GM11168 (cell line): ENCODE results near the gene SLC16A9.
"Not testable (repeated sequence)": the region's sequence is repeated elsewhere in the genome, so short reads cannot be mapped to it uniquely, and the experiment has no call there.

Source experiments
- in situ Hi-C: fragments of 300-500 bp; cut with MboI; formaldehyde crosslinking; loops from one replicate; pipeline ENCODE4 v1.12.0; 2022; ENCODE audit warnings: low sequenced_read_pairs; ENCODE audit not compliant: unreplicated experiment

SLC16A9 gene, protein sequence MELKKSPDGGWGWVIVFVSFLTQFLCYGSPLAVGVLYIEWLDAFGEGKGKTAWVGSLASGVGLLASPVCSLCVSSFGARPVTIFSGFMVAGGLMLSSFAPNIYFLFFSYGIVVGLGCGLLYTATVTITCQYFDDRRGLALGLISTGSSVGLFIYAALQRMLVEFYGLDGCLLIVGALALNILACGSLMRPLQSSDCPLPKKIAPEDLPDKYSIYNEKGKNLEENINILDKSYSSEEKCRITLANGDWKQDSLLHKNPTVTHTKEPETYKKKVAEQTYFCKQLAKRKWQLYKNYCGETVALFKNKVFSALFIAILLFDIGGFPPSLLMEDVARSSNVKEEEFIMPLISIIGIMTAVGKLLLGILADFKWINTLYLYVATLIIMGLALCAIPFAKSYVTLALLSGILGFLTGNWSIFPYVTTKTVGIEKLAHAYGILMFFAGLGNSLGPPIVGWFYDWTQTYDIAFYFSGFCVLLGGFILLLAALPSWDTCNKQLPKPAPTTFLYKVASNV

DNA sequence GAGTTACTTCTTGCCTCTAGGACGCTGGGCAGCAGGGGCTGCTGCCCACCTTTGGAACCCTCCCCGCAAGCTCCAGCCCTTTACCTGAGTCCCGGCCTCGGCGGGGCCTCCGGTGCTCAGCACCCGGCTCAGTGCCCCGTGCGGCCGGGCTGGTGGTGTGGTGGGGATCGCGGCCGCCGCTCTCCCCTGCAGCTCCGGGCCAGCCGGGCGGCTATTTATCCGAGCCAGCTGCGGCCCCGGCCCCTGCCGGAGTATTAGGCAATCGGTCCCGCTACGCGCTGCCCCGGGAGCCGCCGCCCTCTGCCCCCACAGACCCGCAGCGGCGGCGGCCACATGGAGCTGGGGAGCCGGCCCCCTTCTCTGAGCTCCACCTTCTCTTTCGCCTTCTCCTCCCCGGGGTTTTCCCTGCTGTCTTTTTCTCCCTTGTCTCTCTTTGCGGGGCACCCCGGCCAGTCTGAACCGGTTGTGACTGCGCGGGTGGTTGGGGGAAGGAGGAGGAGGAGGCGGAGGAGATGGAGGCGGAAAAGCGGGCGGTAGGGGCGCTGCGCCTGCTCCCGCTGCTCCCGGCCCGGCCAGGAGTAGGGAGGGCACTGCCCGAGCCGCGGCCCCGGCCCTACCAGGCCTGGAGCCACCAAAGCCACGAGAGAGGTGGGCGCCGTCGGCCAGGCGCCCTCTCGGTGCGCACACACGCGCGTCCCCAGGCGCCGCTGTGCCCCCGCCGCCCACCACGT, at the start of gene SLC16A9:
Gene SLC16A9 (minus strand): TSS at position 456 of the 731 bp plus-strand sequence. CDS start 25,559 bp downstream, outside the sequence.
- in situ Hi-C loops: no loop called here

DNA sequence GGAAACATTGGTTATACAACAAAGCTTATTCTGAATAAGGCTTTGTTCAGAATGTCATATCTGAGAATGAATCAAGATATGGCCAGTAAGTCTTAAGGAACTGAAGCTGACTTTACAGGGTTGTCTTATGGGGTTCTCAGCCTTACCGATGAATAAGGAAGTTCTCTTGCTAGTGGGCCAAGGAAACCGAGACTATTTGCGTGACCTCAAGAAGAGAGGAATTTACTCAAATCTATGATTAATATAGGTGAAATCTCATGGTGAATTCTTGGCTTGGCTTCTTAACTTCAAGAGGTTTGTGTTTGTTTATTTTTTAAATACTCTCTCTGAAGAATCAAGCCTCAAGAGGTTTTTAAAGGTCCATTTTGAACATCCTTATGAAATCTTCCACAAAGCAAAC, 48.3 kb upstream of the SLC16A9 start:
- in situ Hi-C loops: no loop called here

DNA sequence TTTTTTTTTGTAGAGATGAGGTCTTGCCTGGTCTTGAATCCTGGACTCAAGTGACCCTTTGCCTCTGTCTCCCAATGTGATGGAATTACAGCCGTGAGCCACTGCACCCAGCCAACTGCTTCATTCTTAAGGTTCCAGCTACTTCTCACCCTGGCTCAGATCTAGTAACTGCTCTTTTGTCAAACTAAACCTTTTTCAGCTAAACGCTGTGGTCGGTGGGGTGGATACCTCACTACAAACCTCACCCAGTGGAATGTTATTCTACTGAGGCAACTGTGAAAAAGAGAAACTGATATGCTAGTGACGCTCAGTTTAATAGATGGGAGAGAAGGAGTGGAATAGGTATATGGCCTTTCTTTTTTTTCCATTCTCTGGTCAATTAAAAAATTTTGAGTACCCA, 45.3 kb upstream of the SLC16A9 start:
- in situ Hi-C loops: no loop called here

DNA sequence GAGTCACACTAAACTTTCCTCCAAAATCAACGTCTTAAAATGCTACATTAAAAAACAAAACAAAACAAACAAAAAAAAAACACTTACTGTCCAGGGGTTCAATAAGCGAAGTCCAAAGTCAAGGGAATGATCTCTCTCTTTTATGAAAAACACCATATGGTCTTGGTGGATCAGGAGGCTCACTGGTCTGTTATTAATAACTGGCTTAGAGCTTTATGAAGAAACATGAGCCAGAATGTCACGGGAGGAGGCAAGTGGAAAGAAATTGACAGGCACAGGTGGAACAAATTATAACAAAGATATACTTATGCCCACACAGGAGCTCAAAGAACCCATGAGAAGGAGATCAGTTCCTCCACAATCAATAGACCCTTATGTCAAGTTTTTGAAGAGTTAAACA, 43.6 kb upstream of the SLC16A9 start, which contains the start of gene MRLN:
Gene MRLN (minus strand): TSS at position 189 of the 400 bp plus-strand sequence.
- in situ Hi-C loops: no loop called here

DNA sequence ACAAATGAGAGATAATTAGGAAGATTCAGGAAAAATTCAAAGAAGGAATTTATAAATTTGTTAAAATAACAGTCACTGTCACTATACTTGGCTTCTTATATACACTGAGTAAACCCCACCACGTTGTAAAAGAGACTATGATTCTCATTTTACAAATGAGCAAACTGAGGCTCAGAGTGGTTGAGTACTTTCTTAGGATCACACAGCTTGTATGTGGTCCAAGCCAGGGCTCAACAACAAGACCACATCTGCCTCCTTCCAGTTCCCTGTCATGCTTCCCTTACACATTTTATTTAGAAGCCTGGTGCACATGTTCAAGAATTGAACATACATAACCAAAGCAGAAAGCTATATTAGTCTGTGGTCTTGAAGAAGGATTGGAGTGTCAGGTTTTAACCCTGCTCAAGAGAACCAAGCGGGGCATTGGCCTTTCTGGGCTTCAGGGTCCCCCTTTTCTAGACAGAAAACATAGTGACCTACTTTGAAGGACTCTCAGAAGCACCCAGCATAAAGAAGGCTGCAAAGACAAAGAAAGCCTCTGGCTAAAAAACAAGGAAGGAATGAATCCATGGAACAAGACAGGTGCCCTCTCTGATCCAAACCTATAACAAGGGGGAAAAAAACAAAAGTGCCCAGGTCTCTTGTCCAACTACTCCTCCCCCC, 42.8 kb upstream of the SLC16A9 start:
- in situ Hi-C loops: no loop called here

DNA sequence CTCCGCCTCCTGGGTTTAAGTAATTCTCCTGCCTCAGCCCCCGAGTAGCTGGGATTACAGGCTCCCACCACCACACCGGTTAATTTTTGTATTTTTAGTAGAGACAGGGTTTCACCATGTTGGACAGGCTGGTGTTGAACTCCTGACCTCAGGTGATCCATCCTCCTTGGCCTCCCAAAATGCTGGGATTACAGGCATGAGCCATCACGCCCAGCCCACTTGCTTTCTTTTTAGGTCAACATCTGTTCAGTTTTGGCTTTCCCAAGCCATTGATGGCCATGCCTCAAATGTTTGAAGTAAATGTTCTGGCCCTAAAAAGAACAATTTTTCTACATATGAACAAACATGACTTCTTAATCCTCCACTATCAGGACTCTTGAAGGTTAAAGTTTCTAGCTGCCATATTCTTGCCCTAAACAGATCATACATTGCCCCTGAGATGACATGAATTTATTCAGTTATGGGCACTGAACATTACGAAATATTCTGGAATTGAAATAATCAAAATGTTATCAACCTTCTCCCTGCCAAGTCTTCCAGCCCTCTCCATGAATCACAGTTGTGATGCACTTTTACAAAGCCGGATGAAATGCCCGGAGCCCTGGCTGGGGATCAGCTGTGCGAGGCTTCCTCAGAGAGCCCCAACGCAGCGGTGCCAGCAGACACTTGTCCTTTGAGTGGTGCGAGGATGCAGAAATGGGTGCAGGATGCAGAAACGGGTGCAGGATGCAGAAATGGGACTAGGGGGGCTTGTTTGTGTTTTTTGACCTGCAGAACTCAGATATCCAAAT, 40.7 kb upstream of the SLC16A9 start:
- in situ Hi-C loops: no loop called here

DNA sequence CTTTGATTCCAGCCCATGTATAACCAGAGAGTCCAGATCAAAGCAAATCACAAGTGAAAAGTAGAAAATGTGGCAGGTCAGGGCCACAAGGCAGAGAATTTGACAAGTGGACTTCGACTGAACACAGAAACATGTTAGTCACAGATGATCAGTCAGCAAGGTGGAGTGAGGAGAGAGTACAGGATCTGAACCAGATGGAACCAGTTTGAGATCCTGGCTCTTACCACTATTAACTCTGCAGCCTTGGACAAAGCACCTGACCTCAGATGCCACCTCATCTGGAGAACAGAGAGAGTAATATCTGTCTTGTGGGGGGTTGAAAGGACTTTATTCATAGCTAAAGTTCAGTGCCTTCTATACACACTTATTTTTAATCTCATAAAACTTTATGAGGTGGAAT, 39.2 kb upstream of the SLC16A9 start:
- in situ Hi-C loops: no loop called here

DNA sequence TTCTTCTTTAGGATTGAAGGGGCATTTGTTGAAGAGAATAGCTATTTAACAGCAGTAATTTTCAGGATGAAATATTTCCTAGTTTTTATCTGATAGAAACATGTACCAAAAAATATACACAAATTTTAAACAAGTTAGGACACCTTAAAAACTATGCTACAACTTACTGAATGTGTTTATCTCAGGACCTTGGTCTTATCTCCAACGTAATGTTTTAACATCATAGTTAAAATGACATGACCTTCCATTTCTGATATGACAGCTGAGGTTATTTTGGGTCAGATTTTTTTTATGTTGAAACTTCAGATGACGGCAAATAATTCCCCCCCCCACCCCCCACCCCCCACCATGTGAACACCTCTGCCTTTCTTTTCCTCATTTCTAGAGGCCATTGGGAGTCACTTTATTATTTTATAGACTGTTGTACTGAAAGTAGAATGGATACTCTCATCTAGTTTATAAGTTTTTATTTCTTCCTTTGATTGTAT, 35.6 kb upstream of the SLC16A9 start:
- in situ Hi-C loops: no loop called here

DNA sequence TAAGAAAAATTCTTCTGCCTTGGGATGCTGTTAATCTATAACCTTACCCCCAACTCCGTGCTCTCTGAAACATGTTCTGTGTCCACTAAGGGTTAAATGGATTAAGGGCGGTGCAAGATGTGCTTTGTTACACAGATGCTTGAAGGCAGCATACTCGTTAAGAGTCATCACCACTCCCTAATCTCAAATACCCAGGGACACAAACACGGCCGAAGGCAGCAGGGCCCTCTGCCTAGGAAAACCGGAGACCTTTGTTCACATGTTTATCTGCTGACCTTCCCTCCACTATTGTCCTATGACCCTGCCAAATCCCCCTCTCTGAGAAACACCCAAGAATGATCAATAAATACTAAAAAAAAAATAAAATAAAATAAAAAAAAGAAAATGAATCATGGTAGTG, 35.1 kb upstream of the SLC16A9 start:
- in situ Hi-C loops: not testable (repeated sequence)

DNA sequence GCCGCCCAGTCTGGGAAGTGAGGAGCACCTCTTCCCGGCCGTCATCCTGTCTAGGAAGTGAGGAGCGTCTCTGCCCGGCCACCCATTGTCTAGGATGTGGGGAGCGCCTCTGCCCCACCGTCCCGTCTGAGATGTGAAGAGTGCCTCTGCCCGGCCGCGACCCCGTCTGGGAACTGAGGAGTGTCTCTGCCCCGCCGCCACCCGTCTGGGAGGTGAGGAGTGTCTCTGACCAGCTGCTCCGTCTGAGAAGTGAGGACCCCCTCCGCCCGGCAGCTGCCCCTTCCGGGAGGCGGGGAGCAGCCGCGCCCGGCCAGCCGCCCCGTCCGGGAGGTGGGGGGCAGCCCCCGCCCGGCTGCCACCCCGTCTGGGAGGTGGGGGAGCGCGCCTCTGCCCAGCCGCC, 34.5 kb upstream of the SLC16A9 start:
- in situ Hi-C loops: not testable (repeated sequence)

DNA sequence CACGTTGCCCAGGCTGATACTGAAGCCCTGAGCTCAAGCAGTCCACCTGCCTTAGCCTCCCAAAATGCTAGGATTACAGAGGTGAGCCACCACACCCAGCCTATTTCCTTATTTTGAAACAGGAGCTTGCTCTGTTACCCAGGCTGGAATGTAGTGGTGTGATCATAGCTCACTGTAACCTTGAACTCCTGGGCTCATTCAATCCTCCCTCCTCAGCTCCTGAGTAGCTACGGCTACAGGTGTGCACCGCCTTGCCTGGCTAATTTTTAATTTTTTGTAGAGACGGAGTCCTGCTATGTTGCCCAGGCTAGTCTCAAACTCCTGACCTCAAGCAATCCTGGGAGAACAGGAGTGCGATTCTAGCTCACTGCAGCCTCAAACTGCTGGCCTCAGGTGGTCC, 31.9 kb upstream of the SLC16A9 start:
- in situ Hi-C loops: no loop called here

DNA sequence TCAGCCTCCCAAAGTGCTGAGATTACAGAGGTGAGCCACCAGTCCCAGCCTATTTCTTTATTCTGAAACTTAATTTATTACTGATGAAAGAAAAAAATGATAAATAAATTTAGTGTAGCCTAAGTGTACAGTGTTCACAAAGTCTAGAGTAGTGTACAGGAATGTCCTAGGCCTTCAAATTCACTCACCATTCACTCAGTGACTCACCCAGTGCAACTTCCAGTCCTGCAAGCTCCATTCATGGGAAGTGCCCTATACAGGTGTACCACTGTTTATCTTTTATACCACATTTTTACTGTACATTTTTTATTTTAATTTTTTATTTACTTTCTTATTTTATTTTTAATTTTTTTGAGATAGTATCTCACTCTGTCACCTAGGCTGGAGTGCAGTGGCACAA, 31.4 kb upstream of the SLC16A9 start:
- in situ Hi-C loops: no loop called here

DNA sequence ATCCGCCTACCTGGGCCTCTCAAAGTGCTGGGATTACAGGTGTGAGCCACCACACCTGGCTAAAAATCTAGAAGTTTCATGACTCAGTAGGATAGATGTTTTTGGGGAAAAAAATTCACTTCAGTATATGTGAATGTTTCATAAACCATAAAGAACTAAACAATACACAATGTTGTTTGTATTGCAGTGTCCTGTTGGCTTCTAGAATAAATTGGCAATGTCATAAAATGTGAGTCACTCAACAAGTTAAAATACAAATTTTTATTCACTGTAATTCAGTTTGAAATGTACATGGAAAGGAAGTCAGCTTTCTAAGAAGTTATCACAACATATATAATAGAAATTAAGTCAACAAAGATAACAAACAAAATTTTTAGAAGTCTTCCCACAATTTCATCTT, 27.1 kb upstream of the SLC16A9 start:
- in situ Hi-C loops: no loop called here

DNA sequence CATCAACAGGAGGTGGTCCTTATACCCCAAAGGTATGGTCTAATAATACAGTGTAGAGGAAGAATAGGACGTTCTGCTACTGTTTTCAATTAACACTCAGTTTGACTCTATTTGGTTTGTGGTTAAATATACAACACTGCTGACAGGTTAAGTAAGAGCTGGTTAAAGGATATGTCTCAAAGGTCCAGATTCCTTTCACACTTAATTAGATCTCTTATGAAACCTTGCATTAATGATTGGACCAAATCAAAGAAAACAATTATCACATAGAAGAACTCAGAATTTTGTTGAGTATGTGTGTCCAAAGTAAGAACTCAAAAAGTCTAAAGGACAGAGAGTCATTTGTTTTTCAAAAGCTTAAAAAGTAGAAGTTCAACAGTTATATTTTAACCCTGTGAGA, 25.6 kb upstream of the SLC16A9 start:
- in situ Hi-C loops: no loop called here

DNA sequence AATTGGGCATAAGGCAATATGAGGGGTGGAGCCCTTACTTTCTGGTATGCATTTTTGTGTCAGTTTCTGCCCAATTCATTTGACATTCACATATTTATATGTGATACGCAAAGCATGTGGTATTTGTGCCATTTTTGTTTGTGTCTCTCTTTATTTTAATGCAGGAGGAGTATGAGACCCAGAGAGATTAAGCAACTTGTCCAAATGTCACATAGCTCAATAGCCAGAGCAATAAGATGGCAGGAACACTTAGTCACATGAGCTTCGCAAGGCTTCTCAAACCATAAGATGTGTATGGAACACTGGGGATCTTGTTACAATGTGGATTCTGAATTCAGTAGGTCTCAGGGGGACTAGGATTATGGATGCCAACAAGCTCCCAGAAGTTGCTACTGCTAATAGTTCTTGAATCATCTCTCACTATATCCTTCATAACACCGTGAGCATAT, 24.4 kb upstream of the SLC16A9 start:
- in situ Hi-C loops: no loop called here

DNA sequence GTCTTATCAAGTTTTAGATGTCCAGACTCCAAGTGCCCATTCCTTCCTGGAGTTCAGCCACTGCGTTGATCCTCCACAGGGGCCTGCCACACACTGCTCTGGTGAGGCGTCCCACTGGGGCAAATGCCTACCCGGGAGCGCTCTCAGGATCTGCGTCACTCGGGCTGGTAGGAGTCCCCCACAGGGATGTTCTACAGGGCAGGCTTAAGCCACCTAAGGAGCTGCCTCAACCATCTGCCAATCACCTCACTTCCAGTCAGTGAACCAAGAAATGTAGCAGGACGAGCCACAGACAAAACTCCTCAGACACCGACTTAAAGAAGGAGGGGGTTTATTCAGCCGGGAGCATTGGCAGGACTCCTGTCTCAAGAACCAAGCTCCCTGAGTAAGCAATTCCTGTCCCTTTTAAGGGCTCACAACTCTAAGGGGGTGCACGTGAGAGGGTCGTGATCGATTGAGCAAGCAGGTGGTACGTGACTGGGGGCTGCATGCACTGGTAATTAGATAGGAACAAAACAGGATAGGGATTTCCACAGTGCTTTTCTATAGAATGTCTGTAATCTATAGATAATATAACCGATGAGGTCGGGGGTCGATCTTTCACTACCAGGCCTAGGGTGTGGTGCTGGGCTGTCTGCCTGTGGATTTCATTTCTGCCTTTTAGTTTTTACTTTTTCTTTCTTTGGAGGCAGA, 23.8 kb upstream of the SLC16A9 start:
- in situ Hi-C loops: not testable (repeated sequence)

DNA sequence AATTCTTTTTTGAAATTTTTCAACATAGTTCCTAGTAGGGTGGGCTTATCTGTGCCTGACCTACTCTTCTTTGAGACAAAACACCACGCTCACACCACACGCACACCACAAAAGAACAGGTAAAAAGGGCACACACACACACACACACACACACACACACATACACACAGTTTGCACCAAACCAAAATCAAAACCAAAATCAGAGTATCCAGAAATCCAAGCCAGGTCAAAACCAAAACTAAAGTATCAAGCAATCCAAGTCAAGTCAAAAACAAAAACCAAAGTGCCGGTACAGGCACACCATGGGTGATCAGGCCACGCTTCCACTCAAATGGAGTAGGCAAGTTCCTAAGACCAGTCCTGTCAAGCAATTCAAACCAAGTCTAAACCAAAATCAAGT, 23.2 kb upstream of the SLC16A9 start:
- in situ Hi-C loops: not testable (repeated sequence)

DNA sequence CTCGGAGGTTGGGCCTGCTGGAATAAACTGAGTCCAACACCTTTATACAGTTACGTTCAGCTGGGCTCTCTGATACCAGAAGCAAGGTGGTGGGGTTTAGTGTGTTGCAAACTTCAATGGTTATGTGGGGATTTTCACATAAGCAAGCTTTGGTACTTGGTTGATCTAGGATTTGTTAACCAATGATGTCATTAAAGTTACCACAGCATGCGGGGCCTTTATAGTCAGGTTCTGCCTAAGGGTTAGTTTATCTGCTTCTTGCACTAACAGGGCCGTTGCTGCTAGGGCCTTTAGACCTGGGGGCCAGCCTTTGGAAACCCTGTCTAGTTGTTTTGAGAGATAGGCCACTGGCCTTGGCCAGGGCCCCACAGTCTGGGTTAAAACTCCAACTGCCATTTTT, 19.5 kb upstream of the SLC16A9 start:
- in situ Hi-C loops: not testable (repeated sequence)
